ENCODE results near the gene DLL4. TPM values are rescaled to one million over a fixed set of nuclear protein-coding genes. Genes with fewer than 3 reads are reported as not detected.

The DLL4 gene
- total RNA-seq, 1 donor from 2014 or later: 0.69 TPM

- H3K4me3 ChIP-seq (ENCODE audit: low read depth, low read length): no peak overlapping the region
- no peak for TF ChIP-seq CTCF (conservative IDR thresholded peaks at IDR 0.05; ENCODE audit: low read depth, low read length)
- DNase-seq (ENCODE audit: low read depth): no peak
Observed at GRCh38 chr15:40968290-40969085, 39.3 kb downstream of the DLL4 start.

GRCh38 chr15:40969363-40969762, 40.2 kb downstream of the DLL4 start:
- no peak for TF ChIP-seq CTCF (conservative IDR thresholded peaks at IDR 0.05; ENCODE audit: low read depth, low read length)
- H3K4me3 ChIP-seq (ENCODE audit: low read depth, low read length): no peak overlapping the region
- DNase-seq (ENCODE audit: low read depth): no peak

GRCh38 chr15:40974879-40975278, 45.7 kb downstream of the DLL4 start:
- H3K4me3 ChIP-seq (ENCODE audit: low read depth, low read length): no peak overlapping the region
- no peak for TF ChIP-seq CTCF (conservative IDR thresholded peaks at IDR 0.05; ENCODE audit: low read depth, low read length)
- DNase-seq (ENCODE audit: low read depth): no peak

GRCh38 chr15:40976819-40977218, 47.7 kb downstream of the DLL4 start:
- DNase-seq (ENCODE audit: low read depth): no peak
- H3K4me3 ChIP-seq (ENCODE audit: low read depth, low read length): no peak overlapping the region
- TF ChIP-seq CTCF (conservative IDR thresholded peaks at IDR 0.05; ENCODE audit: low read depth, low read length): no peak

- H3K4me3 ChIP-seq (ENCODE audit: low read depth, low read length): no peak overlapping the region
- no peak for TF ChIP-seq CTCF (conservative IDR thresholded peaks at IDR 0.05; ENCODE audit: low read depth, low read length)
- no peak for DNase-seq (ENCODE audit: low read depth)
Observed at GRCh38 chr15:40978141-40978540, 49.0 kb downstream of the DLL4 start.

- no peak overlapping the region for H3K4me3 ChIP-seq (ENCODE audit: low read depth, low read length)
- DNase-seq (ENCODE audit: low read depth): no peak
- no peak for TF ChIP-seq CTCF (conservative IDR thresholded peaks at IDR 0.05; ENCODE audit: low read depth, low read length)
Observed at GRCh38 chr15:40978562-40978961, 49.4 kb downstream of the DLL4 start.

- DNase-seq (ENCODE audit: low read depth): no peak
- H3K4me3 ChIP-seq (ENCODE audit: low read depth, low read length): no peak overlapping the region
- no peak for TF ChIP-seq CTCF (conservative IDR thresholded peaks at IDR 0.05; ENCODE audit: low read depth, low read length)
Observed at GRCh38 chr15:40981186-40981585, 52.0 kb downstream of the DLL4 start.

Data from epithelial cell of proximal tubule (primary cell).